GM19099 (cell line): ENCODE data around the gene ATP7B.

Source experiments
- POLR2A ChIP-seq: IDR thresholded peaks from 3 replicates; pipeline ENCODE4 v1.6.1; 2011; ENCODE audit warnings: low read depth; ENCODE audit not compliant: insufficient read length; ENCODE audit errors: extremely low read depth

Gene ATP7B

DNA sequence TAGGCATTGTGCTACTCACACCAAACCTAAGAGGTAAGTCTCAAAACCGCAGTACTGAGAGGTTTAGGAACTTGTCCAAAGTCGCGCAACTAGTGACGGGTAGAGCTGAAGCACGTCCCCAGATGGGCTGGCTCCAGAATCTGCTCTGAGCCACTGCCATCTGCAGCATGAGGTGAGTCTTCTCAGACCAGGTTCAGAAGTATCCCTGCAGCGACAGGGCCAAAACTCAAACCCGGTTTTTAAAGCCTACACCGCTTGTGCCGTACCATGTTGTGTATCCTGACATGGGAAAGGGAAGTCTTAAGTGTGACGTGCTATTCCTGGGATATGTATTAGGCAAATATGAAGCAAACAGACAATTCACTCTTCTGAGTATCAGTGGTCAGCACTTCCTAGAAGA is 45.1 kb downstream of the ATP7B start:
- no peak for TF ChIP-seq POLR2A

DNA sequence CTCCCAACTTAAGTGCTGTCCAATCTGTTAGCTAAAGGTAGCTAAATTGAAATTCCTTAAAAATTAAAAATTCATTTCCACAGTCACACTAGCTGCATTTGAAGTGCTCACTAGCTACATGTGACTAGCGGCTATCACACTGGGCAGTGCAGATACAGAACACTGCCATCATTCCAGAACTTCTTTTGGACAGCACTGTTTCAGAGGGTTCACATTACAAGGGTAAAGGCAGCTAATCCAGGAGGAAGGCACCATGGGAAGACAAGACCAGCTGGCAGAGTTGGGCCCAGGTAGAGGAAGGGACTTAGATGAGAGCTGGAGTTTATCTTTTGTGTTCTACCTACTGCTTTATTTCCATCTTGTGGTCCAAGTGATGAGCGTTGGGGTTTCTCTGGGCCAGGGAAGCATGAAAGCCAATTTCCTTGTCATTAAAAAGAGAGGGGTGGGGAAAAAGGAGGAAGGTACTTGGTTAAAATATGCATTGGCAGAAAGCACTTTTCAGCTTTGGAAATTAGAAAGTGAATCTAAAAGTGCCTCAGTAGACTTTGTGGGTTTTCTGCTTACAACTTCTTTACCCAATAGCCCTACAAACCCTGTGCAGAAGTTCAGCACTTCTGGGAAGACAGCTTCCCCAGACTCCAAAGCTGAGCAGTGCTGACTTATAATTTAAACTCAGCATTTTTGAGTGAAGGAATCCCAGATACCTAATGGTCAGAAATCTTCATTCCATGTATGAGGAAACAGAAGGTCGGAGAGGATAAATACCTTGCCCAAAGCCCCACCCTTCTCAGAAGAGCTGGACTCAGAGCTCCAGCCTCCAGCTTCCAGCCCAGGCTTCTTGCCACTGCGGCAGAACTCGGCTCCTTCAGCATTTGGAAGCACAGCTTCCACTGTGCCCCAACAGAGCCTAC is 49.5 kb downstream of the ATP7B start:
- no peak for TF ChIP-seq POLR2A

DNA sequence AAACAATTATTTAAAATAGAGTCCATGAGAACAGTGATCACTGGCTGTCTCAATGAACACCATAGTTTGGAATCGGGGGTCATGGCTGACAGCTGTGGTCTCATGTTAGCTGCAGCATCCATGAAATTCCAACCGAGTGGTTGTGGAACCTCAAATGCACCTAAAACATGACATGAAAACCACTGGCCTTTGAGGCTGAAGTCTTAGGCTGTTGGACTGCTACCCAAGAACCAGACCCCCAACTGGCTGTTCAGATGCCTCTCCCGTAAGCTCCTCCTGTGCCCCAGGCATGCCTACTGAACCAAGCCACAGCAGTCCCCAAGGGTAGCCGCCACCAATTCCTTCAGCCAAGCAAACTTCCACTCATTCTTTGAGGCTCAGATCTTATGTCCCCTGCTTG is 50.5 kb downstream of the ATP7B start:
- TF ChIP-seq POLR2A: no peak

DNA sequence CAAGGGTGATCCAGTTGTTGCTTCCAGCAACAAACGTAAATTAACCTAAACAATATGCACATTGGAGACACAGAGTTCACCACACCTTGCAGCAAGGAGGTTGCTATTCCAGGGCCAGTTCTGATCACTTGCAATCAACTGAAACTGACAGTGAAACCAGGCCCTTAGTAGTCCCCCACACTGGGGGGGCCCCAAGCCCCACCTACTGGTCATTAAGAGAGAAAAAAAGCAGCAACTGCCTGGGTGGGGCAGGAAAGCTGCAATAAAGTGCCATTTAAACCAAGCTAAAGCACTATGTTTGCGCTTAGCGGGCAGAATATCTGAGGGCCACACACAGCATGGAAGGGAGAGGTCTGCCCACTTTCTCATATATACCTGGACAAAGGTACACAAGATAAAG is 51.5 kb downstream of the ATP7B start:
- no peak for TF ChIP-seq POLR2A

DNA sequence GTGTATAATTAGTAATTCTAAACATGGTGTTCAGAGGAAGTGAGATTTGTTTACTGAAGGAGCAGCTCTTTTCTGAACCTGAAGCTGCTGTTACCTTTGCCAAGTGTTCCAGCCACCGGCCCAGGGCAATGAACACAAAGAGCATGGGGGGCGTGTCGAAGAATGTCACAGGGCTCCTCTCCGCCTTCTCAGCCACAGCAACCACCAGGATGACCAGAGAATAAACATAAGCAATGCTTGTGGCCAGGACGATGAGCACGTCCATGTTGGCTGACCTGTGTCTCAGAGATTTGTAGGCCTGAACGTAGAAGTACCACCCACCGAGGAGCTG is 53.1 kb downstream of the ATP7B start:
- no peak for TF ChIP-seq POLR2A

DNA sequence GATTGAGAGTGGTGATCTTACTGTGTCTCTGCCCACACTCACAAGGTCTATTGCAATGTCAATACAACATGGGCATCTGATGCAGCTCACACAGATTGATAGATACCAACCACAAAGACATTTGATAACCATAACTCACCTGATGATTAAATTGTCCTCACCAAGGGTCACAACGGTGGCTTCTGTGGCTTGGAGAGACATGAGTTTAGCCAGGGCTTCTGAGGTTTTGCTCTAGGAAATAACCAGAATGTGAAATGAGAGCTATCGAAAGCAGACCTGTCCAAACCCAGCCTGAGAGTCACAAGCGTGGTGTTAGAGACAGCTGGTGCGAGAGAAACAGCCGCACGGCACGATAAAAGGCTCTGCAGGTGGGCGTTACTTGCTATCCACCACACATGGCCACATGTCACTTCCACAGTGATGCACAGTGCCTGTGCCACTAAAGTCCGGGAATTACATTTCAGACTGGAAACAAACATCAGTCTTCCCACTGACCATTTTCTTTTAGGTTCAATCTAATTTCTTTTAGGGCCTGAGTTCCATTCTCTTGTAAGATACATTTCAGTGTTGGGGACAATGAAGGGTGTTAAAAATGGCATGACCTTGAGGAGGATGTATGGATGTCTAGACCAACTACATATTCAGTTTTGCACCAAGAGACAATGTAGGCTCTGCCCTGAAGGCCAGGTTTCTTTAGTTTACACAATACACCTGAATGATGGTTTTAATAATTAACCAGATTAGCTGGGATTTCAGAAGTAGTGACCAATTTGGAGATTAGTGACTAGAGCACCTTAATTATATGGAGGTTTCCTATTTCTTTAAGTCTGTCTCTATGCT is 53.7 kb downstream of the ATP7B start:
- no peak for TF ChIP-seq POLR2A

DNA sequence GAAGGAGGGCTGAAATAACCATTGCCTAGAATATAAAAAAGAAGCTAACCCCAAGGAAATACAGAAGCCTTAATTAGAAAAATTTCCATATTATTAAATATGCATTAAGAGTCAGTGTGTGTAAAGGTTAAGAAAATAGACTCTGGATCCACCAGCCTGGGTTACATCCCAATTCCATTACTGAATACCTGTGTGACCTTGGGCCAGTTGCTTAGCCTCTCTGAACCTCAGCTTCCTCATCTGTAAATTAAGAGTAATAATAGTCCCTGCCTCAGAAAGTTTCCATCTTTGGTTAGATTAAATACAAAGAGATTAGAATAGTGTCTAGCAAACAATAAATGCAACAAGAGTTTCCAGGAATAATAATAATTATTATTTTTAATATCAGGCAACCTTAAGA is 54.5 kb downstream of the ATP7B start:
- no peak for TF ChIP-seq POLR2A

DNA sequence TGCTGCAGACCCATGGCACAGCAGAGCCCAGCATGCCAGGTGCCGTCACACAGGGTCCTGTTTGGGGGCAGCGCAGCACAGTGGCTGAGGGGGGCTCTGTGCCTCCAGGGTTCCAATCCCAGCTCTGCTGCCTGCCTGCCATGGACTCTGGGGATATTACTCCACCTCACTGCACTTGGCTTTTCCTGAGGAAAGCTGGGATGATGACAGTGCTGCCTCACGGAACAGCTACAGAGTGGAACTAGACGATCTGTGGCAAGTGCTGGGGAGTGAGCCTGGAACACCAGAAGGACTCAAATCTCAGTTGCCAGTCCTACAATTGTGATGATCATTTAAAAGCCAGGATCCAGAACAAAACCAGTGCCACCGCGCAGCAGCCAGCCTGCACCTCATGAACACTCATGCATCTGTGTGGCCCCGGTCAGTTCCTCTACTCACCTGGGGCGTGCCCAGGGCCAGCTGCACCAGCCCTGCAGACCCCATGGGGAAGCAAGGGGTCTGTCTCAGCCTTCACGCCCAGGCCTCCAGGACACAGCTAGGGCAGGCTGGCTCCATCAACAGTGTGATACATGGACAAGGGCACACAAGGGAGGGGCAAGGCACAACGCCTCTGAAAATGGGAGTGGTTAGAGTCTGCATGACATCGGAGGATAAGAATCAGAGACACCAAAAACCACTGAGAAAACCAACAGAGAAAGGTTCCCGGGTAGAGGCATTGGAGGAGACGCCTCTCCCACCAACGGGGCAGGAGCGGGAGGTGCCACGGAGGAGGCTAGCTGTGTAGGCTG is 55.2 kb downstream of the ATP7B start:
- TF ChIP-seq POLR2A: no peak

DNA sequence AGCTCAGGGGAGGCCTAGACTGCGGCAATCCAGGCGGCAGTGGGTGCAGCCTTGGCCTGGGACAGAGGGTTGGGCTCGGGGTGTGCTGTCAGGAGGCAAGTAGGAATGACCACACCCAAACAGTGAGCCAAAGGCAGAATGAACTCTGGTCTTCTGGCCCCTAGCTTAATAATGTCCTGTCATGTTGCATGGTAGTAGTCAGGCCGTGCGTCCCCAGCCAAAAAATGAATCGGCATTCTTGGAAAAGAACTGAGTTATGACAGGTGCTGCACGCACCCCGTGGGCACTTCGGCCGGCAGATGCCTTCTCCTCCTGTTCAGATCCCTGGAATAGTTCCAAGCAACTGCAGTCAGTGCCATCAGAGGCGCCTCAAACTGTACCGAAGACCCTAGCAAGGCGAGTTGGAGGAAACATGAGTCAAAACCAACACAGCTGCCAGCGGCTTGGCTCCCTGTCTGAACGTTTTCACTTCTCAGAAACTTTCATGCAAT is 55.9 kb downstream of the ATP7B start:
- no peak for TF ChIP-seq POLR2A

DNA sequence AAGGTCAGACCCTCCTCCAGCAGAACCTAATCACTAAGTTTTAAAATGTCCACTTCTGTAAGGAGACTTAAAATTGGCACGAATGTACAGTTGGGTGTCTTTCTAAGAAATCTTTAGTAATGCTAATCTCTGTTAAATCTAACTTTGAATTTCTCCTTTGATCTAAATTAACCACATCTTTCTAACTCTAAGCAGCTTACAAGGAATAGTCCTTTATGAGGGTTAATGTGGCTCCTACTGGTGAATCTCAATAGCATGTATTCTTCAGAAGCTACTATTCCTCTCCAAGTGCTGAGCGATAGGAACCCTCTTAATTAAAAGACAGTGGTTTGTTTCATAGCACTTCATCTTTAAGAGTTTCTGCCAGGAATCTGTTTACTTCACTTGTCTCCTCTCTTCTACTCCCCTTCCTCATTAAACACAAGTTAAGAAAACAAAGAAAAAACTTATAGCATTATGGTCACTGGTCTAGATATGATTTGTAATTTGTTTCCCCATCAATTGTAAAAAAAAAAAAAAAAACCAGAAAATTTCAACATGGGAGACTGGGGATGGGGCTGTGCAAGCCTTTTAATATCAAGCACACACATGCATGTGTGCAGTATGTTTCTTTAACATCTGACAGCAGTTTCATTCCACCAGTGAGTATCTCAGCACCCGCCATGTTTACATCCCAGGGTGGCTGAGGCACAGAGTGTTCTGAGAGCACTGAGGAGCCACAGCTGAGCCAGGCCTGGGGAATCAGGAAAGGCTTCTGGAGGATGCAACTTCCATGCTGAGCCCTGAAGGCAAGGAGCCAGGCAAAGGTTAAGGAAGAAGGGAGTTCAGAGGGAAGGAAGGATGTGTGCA is 57.7 kb downstream of the ATP7B start:
- TF ChIP-seq POLR2A: no peak

DNA sequence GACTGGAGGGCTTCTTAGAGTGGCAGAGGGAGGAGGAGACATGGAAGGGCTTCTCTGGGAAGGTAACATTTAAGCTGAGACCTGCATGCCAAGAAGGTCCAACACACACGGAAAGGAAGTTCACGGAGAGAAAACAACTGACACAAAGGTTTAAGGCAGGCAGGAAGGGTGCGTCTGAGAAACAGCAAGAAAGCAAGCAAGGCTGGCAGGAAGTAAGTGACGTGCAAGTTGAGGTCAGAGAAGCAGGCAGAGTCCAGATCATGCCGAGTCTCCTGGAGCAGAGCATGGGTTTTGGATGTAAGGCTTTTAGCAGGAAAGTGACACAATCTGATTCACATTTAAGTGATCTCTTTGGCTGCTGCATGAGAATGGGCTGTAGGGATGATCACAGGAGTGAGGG is 60.5 kb downstream of the ATP7B start:
- TF ChIP-seq POLR2A: no peak

DNA sequence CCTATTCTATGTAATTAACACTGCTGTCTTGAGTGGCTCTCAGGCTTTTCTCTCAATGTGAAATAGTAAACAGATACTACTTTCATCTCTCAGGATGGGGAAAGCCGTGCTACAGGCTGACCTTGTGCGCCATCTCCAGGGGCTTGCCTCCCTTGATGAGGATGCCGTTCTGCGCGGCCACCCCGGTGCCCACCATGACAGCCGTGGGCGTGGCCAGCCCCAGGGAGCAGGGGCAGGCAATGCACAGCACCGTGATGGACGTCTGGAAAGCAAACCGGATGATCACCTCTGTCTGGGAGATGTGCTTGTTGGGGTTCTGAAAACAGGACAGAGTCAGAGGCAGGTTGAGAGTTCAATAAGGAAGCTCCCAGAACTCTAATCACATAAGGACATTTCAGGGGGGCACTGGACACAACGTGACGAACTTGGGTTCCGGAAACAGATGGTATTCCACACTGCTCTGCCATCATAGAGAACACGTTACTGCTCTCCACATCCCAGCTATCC is 65.0 kb downstream of the ATP7B start:
- TF ChIP-seq POLR2A: no peak

DNA sequence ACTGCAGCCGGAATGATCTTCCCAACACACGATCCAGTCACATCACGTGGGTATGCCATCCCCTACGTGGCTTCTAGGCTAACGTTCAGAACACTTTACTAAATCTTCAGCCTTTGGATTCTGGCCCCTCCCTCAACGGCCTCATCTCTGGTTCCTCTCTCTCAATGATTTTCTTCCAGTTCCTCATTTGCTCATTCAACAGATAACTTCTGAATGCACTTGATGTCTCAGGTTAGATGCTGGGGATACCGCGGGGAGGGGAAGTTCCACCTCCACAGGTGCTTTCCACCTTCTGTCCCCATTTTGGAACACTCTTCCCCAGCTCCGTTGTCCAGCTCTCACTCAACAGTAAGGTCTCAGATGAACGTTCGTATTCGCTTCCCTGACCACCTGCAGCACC is 66.1 kb downstream of the ATP7B start:
- no peak for TF ChIP-seq POLR2A

DNA sequence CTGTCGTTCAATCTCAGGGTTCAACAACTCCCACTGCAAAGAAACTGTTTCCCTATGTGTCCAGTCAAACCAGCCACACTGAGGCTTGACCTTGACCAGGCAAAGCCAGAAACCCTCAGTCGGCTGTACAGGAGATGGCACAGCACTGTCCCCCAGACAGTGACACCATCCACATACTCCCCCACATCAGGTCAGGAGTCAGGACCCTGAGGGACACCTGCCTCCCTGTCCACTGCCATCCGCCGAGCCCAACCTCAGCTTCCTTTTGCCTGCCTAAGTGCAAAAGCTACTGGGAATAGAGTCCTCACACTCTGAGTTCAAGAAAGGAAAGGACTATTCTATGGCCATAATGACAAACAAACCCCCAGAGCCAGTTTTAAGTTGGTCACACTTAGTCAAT is 66.8 kb downstream of the ATP7B start:
- no peak for TF ChIP-seq POLR2A
